OCI-LY1 (cell line): ENCODE measurements around the gene PNPT1.

ENCODE experiments used
- EZH2 ChIP-seq: fragments of 200-600 bp; sonication (generic), shearing (Covaris generic); IDR thresholded peaks from 2 replicates; pipeline ENCODE4 v1.8.0; 2017; ENCODE audit warnings: borderline replicate concordance, mixed run types, mild to moderate bottlenecking, antibody characterized with exemption, low read length, moderate library complexity, mixed read lengths
- TF ChIP-seq, protein P1 (sequence below): fragments of 200-600 bp; sonication (generic), shearing (Covaris generic); IDR thresholded peaks from 2 replicates; pipeline ENCODE4 v1.5.1; 2017; ENCODE audit warnings: mild to moderate bottlenecking, antibody characterized with exemption, low read length, moderate library complexity, mixed read lengths

DNA sequence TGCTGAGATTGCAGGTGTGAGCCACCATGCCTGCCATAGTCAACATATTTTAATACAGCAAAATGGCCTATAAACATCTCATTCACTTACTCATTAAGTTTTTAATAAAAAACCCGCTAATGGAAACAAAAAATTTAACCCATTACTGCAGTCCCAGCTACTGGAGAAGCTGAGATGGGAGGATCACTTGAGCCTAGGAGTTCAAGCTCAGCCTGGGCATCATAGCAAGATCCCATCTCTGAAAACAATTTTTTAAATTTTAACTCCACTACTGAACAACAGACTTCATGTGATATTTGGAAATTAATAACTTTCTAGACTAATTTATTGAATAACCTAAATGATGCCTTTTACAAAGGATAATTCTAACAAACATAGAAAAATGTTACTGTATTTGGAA, 81.6 kb downstream of the PNPT1 start:
- TF ChIP-seq, protein P1, sequence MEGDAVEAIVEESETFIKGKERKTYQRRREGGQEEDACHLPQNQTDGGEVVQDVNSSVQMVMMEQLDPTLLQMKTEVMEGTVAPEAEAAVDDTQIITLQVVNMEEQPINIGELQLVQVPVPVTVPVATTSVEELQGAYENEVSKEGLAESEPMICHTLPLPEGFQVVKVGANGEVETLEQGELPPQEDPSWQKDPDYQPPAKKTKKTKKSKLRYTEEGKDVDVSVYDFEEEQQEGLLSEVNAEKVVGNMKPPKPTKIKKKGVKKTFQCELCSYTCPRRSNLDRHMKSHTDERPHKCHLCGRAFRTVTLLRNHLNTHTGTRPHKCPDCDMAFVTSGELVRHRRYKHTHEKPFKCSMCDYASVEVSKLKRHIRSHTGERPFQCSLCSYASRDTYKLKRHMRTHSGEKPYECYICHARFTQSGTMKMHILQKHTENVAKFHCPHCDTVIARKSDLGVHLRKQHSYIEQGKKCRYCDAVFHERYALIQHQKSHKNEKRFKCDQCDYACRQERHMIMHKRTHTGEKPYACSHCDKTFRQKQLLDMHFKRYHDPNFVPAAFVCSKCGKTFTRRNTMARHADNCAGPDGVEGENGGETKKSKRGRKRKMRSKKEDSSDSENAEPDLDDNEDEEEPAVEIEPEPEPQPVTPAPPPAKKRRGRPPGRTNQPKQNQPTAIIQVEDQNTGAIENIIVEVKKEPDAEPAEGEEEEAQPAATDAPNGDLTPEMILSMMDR = no peak
- TF ChIP-seq EZH2 = no peak
